Measurements from ENCODE around the gene ADAM21. TPM values are rescaled to one million over a fixed set of nuclear protein-coding genes. Genes with fewer than 3 reads are reported as not detected.
"Not testable (repeated sequence)": the region's sequence is repeated elsewhere in the genome, so short reads cannot be mapped to it uniquely, and the experiment has no call there.

The ADAM21 gene
- polyA plus RNA-seq (2011; rRNA removed) (0.12 and 0.20 TPM in 2 replicates), polyA plus RNA-seq (2017; fragmentation: RNase III; extraction: RNeasy Plus Mini Kit Qiagen cat#74134 plus additional on column Dnase treatment) (0.04 to 0.05 TPM (median 0.04 TPM) in 3 replicates), polyA minus RNA-seq (2011; rRNA and poly(A)+ RNA removed) (not detected in 2 replicates)
- 0.01 and 0.03 TPM in 2 replicates for polyA plus RNA-seq (2012; cell fraction: cytosol; rRNA removed)
- 0.02 and 0.04 TPM in 2 replicates for polyA plus RNA-seq (2012; cell fraction: nucleus; rRNA removed)

- peaks cover 4% of the 10 kb centered on the region; the same call in 1 of the 3 replicates for H3K9me3 ChIP-seq
- ChIA-PET POLR2A (no interaction called here), CTCF (no interaction called here)
- no peak for ATAC-seq
- no peak for FAIRE-seq
- no peak within 1 kb of the TSS for H3K27ac ChIP-seq
- TF ChIP-seq EHMT2 (IDR thresholded peaks at IDR 0.05; ENCODE audit: low read depth) (no peak), JUNB (IDR thresholded peaks at IDR 0.05) (no peak), CBX2 (IDR thresholded peaks at IDR 0.05; ENCODE audit: borderline replicate concordance, low read depth) (no peak), ATOH8 (CRISPR knock-in tag; IDR thresholded peaks at IDR 0.05; ENCODE audit: low read depth) (no peak), KDM1A (IDR thresholded peaks at IDR 0.05; ENCODE audit: low read depth) (no peak), ZNF302 (CRISPR knock-in tag; IDR thresholded peaks at IDR 0.05) (no peak), KDM5A (IDR thresholded peaks at IDR 0.05) (no peak), FOSB (CRISPR knock-in tag; IDR thresholded peaks at IDR 0.05) (no peak), HDAC2 (IDR thresholded peaks at IDR 0.05) (no peak)
- no peak for DNase-seq (ENCODE audit: low read depth in 1 of 2, low spot score in 1 of 2)
- H3K4me2 ChIP-seq = no peak within 1 kb of the TSS
- 9% methylated on average over 1 of the region's 1 CpG for WGBS (ENCODE audit: missing lambda C conversion rate)
- H3K4me1 ChIP-seq = no peaks in the 10 kb centered on the region
- H3K4me3 ChIP-seq = no peak within 1 kb of the TSS
Observed at GRCh38 chr14:70451874-70452273, at the start of gene ADAM21. Gene ADAM21, plus strand, starts transcription at chr14:70452174. Its CDS starts 5,326 bp downstream, at chr14:70457500.

GRCh38 chr14:70403335-70403734 is 48.6 kb upstream of the ADAM21 start:
- DNase-seq (ENCODE audit: low read depth in 1 of 2, low spot score in 1 of 2); H3K4me3 ChIP-seq; H3K9me3 ChIP-seq; ATAC-seq; POLR2A ChIA-PET; H3K4me1 ChIP-seq; FAIRE-seq; H3K4me2 ChIP-seq; H3K27ac ChIP-seq: not testable (repeated sequence)
- CTCF ChIA-PET = interaction anchor here (0.6 kb wide), 1 partner anchor 161 kb away, joined by 6 read pairs; no protein-coding TSS in a partner anchor
- 78% methylated on average over 4 of the region's 4 CpGs for WGBS (ENCODE audit: missing lambda C conversion rate)

- CTCF ChIA-PET = interaction anchor here (0.5 to 0.6 kb wide), 2 partner anchors 10 to 1090 kb away, joined by 3 read pairs; no protein-coding TSS in a partner anchor
- ATAC-seq; POLR2A ChIA-PET; FAIRE-seq; DNase-seq (ENCODE audit: low read depth in 1 of 2, low spot score in 1 of 2); H3K4me3 ChIP-seq; H3K27ac ChIP-seq; H3K4me2 ChIP-seq; H3K9me3 ChIP-seq; H3K4me1 ChIP-seq: not testable (repeated sequence)
- WGBS (ENCODE audit: missing lambda C conversion rate) = 86% methylated on average over 4 of the region's 4 CpGs
Observed at GRCh38 chr14:70406216-70406615, 45.8 kb upstream of the ADAM21 start.

- CTCF ChIA-PET = interaction anchor here (0.6 kb wide), 1 partner anchor 214 kb away, joined by 3 read pairs; no protein-coding TSS in a partner anchor
- 90% methylated on average over 4 of the region's 4 CpGs for WGBS (ENCODE audit: missing lambda C conversion rate)
Observed at GRCh38 chr14:70407621-70408020, 44.4 kb upstream of the ADAM21 start.

More at GRCh38 chr14:70407621-70408020, 44.4 kb upstream of the ADAM21 start:
- Histone ChIP-seq H3K4me2 (no peak overlapping the region), H3K4me3 (no peak overlapping the region), H3K9me3 (no peaks in the 10 kb centered on the region), H3K4me1 (no peaks in the 10 kb centered on the region), H3K27ac (no peak overlapping the region)
- FAIRE-seq (no peak), DNase-seq (ENCODE audit: low read depth in 1 of 2, low spot score in 1 of 2) (no peak), ATAC-seq (no peak)
- TF ChIP-seq RCOR1 (IDR thresholded peaks at IDR 0.05; ENCODE audit: low read depth, low read length) = no peak
- no peak for TF ChIP-seq POLR2A (IDR thresholded peaks at IDR 0.05; ENCODE audit: low read length)
- no peak for TF ChIP-seq EP300 (IDR thresholded peaks at IDR 0.05)
- TF ChIP-seq E2F6 (IDR thresholded peaks at IDR 0.05; ENCODE audit: borderline replicate concordance, low read depth) = no peak
- no peak for TF ChIP-seq HOXB5 (CRISPR knock-in tag; IDR thresholded peaks at IDR 0.05)
- no peak for TF ChIP-seq SMC3 (IDR thresholded peaks at IDR 0.05)
- TF ChIP-seq NR3C1 (IDR thresholded peaks at IDR 0.05) = no peak
- TF ChIP-seq CBX2 (IDR thresholded peaks at IDR 0.05; ENCODE audit: borderline replicate concordance, low read depth) = no peak
- no peak for TF ChIP-seq ZC3H11A (IDR thresholded peaks at IDR 0.05)
- TF ChIP-seq RFX5 (IDR thresholded peaks at IDR 0.05) = no peak
- TF ChIP-seq TFCP2L1 (CRISPR knock-in tag; IDR thresholded peaks at IDR 0.05) = no peak
- no peak for TF ChIP-seq FOSL2 (IDR thresholded peaks at IDR 0.05)
- no peak for TF ChIP-seq FOSL2 (CRISPR knock-in tag; IDR thresholded peaks at IDR 0.05)
- no peak for TF ChIP-seq EHMT2 (IDR thresholded peaks at IDR 0.05; ENCODE audit: low read depth)
- TF ChIP-seq GATA3 (IDR thresholded peaks at IDR 0.05; ENCODE audit: borderline replicate concordance) = no peak
- TF ChIP-seq CEBPB (IDR thresholded peaks at IDR 0.05) = no peak
- no peak for TF ChIP-seq PHF8 (IDR thresholded peaks at IDR 0.05; ENCODE audit: borderline replicate concordance, low read depth)
- TF ChIP-seq HMGXB4 (CRISPR knock-in tag; IDR thresholded peaks at IDR 0.05; ENCODE audit: borderline replicate concordance) = no peak
- POLR2A ChIA-PET = no interaction called here

Data from A549 (cell line).